DMS 273 (cell line): Measurements from ENCODE around the gene C9orf153.
"Not testable (repeated sequence)": the region's sequence is repeated elsewhere in the genome, so short reads cannot be mapped to it uniquely, and the experiment has no call there.

ENCODE experiments used
- DNase-seq: peaks from one replicate; lab custom pipeline; 2025; ENCODE audit not compliant: unreplicated experiment; lab: John Stamatoyannopoulos, UW

The C9orf153 gene

DNA sequence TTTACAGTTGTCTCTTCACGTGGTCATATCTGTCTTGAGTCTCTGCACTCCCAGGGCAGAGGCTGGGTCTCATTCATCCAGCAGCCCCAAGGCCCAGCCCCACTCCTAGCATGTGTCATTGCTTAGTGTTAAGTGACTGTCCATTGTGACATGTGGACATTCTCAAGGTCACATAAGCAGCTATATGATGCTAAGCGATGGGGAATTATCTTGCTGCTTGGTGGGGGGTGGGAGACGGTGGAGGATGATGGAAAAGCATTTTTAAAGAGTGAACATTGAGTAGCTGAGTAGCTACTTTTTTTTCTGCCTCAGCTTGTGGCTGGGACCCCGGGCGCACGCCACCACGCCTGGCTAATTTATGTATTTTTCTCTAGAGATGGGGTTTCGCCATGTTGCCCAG lies at the start of gene C9orf153:
TSS of gene C9orf153 (minus strand) at position 101 of the 400 bp plus-strand sequence. CDS start 30,054 bp downstream, outside the sequence.
- no peak for DNase-seq

DNA sequence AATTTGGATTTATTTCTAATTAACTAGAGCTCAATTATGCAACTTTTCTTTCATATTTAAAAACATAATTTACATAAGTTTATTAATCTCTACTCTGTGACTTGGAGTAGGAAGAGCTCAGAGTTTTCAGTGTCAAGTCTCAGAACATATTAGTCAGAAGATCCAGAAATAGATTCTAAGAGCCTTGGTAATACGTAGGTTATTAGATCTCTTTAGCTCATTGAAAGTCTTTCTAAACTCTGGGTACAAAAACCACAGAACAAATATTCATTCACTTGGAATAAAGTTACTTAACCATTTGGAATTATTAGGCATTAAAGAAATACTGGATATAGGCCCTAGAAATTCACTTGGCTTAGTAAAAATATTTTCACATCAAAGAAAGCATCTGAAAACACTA lies 49.2 kb upstream of the C9orf153 start:
- DNase-seq = no peak

- DNase-seq = no peak
Measured at GRCh38 chr9:86304236-86304730, 44.8 kb upstream of the C9orf153 start.

- no peak for DNase-seq
Measured at GRCh38 chr9:86303316-86303975, 44.0 kb upstream of the C9orf153 start.

DNA sequence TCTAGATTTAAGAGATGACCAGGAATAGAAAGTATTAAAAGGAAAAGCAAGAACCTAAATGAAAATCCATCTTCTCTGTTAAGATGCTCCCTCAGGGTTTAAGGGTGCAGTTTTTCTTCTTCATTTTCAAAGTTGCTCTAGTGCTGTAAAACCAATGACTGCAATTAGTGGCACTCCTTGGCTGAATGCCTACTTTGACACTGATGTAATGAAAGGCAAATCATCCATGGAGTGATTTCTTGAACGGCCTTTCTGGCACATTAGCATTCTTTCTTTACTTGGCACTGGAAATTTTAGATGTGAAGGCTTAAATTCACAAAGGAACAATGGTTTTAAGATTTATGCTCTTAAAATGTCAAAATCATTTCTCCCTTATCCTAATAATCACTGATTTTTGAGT lies 42.2 kb upstream of the C9orf153 start:
- DNase-seq = peak; percentile 3

DNA sequence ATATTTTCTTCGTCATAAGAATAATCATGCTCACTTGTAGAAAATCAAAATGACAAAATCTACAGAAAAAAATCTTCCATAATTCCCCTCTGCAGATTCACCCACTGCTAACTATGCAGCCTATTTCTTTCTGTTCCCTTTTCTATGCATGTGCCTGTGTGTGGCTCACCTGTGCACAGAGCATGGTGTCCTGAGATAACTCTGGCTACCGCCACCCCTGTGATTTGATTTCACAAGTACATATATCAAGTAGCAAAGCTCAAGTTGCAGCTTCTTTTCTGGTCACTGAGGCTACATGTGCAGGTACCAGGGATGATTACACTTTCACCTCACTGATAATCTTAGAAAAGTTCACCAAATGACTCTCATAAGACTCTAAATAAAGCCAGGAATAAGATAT lies 41.2 kb upstream of the C9orf153 start:
- DNase-seq = no peak

- no peak for DNase-seq
Measured at GRCh38 chr9:86298873-86299272, 39.4 kb upstream of the C9orf153 start.

GRCh38 chr9:86290341-86290740 lies 30.9 kb upstream of the C9orf153 start:
- not testable (repeated sequence) for DNase-seq

DNA sequence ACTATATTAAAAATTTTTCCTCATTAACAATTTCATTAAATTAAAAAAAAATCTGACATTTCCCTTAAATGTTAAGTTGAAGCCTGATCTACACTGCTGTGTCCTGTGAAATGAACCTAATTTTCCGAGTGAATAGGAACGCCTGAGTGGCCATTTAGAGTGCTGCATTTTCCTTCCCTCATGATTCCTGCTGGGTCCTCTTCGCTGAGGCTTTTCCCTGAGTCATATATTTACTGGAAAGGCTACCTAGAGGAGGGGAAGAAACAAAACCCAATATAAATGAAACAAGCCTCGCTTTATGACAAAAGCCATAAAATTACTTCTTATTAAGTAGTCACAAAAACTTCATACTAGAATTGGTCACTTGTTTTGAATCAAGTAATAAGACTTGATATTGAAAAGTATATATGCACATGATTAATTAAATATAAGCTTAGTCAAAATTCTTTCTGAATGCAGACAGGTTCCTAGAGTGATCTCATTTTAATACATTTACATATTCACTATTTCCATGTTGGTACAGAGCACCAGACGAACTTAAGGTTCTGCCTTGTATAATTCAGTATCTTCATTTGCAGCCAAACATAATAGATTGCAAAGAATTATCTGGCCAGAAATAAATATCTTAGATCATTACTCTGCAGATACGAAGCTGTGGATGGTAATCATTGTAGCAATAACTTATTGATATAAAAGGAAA lies 29.2 kb upstream of the C9orf153 start:
- DNase-seq = no peak

GRCh38 chr9:86287013-86287412 lies 27.6 kb upstream of the C9orf153 start:
- DNase-seq = peak; percentile 83

DNA sequence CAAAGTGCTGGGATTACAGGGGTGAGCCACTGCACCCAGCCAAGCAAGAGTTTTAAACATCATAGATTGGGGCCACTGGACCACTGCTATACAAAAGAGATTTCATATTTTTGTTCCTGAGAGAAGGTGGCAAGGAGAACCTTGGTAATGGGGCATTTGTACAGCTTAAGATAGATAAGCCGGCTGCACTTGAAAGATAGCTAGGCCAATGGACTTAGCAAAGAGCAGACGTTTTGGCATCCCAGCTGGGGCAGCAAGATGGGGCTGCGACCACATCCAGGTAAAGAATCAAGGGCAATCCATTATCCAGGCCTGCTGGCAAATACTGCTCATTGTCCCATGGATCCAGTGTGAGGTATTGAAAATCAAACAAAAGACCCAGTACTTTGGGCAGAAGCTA lies 26.8 kb upstream of the C9orf153 start:
- DNase-seq = no peak

DNA sequence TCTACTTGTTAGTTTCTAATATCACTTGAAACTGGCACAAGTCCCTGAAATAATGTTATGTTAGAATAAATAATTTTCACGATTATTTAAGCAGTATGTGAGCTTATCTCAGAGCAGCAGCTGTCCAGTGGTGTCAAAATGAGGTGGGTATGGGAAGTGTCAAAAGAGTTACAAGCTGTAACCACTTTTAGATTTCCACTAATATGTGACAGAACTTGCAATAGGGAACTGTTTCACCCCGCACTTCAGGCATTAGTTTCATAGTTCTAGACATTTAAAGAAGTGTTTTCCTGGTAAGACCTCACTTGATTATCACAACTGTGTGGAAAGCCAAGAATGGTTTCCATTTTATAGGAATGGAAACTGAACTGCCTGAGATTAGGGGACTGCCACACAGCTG lies 25.8 kb upstream of the C9orf153 start:
- DNase-seq = no peak

- DNase-seq = peak; percentile 74
Measured at GRCh38 chr9:86282979-86283535, 23.6 kb upstream of the C9orf153 start.

- DNase-seq = peak; percentile 97
Measured at GRCh38 chr9:86282077-86282978, 22.9 kb upstream of the C9orf153 start, which contains the start of gene ISCA1. TSS of gene ISCA1 (minus strand) at chr9:86282538. CDS start at chr9:86282458, 80 bp downstream.

DNA sequence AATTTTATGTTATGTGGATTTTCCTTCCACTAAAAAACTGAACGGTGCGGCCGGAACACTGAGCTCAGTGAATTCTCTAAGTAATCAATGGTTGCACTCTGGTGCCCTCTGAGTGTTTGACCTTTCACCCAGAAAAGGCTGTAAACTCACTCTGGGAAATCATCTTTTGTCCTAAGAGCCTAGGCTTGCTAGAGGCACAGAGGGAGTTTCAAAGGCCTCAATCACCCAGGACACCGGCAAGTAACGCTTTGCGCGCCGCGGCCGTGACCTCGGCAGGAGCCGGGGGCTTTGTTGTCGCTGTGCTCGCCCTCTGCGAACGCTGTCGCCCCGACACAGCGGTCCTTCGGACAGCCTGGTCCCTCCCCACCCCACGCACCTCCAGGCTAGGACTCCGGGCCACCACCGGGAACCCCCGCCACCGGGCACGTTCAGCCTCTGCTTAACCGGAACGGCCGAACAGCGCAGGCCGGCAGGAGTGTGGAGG lies 22.2 kb upstream of the C9orf153 start:
- peak; percentile 69 for DNase-seq

- DNase-seq = no peak
Measured at GRCh38 chr9:86280580-86280979, 21.1 kb upstream of the C9orf153 start.

DNA sequence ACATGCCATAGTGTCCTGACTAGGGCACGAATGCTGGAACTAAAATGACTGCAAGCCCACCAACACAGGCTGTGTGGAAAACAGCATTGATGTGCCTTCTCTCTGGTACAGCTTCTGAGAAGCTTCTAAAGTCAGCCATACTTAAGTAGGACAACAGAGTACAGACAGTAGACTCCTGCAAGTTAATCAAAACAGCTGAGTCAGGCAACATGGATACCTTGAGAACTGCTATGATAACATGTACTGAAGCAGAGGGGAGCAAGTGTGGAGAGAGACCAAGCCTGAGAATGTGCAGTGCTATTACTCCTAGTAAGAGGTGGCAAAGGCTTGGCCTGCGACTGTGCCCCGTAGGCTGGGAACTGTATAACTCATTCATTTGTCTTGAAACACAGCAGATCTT lies 20.4 kb upstream of the C9orf153 start:
- no peak for DNase-seq

GRCh38 chr9:86277072-86277471 lies 17.6 kb upstream of the C9orf153 start:
- no peak for DNase-seq

- peak; percentile 18 for DNase-seq
Measured at GRCh38 chr9:86275962-86276361, 16.5 kb upstream of the C9orf153 start.

DNA sequence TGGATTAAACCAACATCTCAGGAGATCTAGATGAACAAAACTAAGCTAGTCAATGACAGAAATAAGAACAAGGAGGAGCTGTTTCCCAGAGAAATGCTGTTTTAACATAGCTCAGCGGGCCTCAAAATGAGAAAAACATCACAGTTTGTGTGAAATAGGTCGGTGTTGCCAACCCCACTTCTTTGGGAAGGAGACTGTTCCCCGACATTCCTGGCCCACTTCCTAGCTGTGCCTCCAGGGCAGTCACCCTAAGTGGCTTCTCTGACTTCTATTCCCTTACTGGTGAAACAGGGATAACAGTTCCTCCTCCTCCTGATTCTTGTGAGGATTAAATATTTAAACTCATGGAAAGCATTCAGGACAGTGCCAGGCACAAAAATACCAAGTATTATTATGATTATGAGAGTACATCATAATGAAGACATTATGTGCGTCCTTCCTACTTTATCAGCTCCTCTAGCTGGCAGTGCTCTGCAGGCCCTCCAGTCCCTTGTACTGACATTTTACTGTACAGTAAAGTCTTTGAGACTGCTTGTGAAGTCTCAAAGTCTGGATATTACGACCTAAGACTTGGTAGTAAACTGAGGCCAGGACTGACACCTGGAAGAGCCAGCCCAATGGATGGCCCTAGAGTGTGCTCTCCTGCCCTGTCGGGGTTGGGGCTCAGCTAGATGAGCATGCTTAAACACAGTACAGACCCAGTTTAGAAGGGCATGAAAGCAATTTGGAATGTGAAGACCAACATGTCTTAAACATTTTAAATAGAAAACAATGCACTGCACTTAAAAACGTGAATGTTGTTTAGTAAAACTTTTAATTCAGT lies 15.6 kb upstream of the C9orf153 start:
- no peak for DNase-seq
